Right ventricle myocardium superior (tissue), 1 donor: Measurements from ENCODE around the gene BPGM. TPM values are rescaled to one million over a fixed set of nuclear protein-coding genes. Genes with fewer than 3 reads are reported as not detected.

ENCODE experiments used
- ATAC-seq: fragments of 200-7000 bp; cut with Tn5 transposase; one replicate; pipeline ENCODE4 v1.9.1; 2020; ENCODE audit warnings: mild to moderate bottlenecking; ENCODE audit not compliant: poor library complexity
- DNase-seq: peaks from one replicate; pipeline ENCODE4 v3.0.0-alpha.2; 2020
- intact Hi-C: fragments of 100-400 bp; cut with DNase I; formaldehyde crosslinking; loops from one replicate; pipeline ENCODE4 v1.11.2; 2022
- total RNA-seq: library from RNA; stranded (reverse); fragmentation: NEBNext Ultra II Directional; extraction: Animal tissue kit (Norgen Biotek cat#: 25700); gene quantifications from one replicate; pipeline ENCODE4 v1.2.1, GENCODE V29; 2021
- donor health status: DM: no; HTN: yes; CAD: no; lungs with severe emphysema.

The BPGM gene
- total RNA-seq, 1 donor from 2014 or later = 12.3 TPM

DNA sequence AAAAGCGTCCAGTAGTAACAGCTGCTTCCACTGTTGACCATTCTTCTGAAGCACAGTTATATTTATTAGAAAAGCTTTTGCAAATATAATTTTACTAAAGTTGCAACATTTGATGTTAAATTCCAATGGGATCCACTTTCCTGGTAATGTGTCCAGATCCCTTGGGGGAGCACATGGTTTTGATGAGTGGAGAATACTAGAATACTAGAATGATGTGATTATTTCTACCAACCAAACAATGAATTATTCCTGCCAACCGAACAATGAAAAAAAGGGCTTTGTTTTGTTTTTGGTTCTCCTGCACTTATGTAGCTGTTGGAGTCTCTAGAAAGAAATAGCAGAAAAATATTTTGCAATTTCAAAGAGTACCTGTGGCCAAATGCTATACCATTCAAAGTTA lies 59.1 kb downstream of the BPGM start:
- intact Hi-C loops = no loop called here
- DNase-seq (no peak), ATAC-seq (no peak)

DNA sequence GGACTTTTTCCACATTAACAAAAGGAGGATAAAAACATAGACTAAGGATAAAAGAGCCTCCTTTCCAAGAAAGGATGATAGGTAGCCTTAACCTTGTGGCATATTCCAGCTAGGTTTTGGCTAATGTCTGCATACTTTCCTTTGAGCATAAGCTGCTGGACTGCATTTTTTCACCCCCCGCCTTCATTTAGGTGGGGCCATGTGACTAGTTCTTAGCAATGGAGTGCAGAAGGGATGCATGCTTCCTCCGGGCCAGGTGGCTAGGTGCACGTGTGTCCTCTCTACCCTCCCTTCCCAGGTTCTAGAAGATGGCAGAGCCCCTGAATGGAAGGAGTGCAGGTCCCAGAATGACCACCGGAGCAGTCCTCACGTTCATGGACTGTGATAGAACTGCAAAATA lies 59.8 kb downstream of the BPGM start:
- intact Hi-C loops = no loop called here
- no peak for ATAC-seq

DNA sequence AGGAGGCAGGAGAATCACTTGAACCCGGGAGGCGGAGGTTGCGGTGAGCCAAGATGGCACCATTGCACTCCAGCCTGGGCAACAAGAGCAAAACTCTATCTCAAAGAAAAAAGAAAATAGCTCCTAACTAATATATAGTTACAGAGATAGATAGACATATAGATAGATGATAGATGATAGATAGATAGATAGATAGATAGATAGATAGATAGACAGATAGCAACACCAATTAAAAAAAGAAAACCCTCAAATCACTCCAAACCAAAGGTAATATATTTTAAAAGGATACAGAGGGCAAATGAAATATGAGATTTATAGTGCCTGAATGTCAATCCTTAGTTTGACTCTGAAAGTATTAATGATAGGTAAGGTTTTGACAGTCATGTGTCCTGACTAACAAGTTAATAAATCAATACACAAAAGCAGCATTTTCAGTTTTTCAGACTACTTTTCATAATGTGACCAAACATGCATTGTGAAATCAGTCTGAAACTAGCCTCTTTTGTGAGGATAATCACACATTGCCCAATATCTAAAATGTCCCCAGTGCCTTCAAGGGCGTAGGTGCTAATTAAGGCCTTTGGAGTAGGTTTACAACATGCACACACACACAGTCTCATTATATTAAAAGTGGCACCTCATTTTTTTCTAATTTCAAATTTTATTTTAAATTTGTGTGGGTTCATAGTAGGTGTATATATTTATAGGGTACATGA lies 61.2 kb downstream of the BPGM start:
- intact Hi-C loops = no loop called here
- ATAC-seq (peak; percentile 38), DNase-seq (no peak)

More for the DNA sequence above, 59.8 kb downstream of the BPGM start:
- DNase-seq = no peak

DNA sequence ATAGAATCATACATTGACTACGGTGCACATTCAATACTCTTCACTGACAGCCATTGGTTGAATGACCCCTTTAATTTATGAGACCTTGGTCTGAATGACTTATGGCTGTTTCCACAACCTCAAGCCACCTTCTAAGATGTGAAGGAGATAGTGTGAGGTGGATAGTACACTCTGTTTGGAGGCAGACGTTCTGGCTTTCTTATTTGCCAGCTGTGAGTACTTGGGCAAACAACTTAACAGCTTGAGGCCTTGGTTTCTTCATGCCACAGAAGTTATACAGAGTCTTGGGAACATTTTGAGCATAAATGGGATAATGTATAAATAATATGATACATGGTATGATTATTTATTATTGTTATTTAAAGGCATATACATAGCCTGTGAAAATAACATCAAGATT lies 62.0 kb downstream of the BPGM start:
- no peak for DNase-seq
- ATAC-seq = no peak
- intact Hi-C loops = no loop called here

DNA sequence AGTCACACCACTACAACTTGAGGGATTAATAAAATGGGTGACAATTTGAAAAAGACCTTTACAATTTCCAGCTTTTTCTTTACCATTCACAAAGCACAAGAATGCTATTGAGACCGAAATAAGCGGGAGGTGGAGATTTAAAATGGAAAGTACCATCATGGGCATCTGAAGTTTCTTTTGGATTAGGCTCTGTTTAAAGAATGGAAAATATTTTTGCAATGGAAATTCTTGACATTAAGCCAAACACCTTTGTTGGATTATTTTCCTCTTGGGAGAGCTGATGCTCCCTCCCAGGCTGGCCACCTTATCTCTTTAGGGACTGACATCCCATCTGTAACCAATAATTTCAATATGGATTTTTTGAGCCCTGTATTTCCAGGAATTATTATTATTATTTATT lies 62.5 kb downstream of the BPGM start:
- ATAC-seq = no peak
- intact Hi-C loops = no loop called here
- no peak for DNase-seq

DNA sequence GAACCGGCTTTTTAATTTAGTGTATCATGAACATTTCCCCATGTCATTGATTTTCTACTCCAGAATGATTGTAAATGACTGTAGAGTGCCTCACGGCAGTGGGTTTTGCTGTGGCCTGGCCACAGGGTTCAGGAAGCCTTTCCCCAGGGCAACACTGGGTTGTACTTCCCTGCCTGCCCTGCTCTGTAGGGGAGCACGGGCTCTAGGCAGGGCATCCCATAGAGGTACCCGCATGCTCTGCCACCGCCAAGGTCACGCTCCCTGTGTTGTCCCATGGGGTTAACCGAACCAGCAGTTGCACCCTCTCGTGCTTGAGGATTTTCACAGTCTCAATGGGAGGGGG lies 63.8 kb downstream of the BPGM start:
- DNase-seq (no peak), ATAC-seq (no peak)
- intact Hi-C loops = no loop called here

DNA sequence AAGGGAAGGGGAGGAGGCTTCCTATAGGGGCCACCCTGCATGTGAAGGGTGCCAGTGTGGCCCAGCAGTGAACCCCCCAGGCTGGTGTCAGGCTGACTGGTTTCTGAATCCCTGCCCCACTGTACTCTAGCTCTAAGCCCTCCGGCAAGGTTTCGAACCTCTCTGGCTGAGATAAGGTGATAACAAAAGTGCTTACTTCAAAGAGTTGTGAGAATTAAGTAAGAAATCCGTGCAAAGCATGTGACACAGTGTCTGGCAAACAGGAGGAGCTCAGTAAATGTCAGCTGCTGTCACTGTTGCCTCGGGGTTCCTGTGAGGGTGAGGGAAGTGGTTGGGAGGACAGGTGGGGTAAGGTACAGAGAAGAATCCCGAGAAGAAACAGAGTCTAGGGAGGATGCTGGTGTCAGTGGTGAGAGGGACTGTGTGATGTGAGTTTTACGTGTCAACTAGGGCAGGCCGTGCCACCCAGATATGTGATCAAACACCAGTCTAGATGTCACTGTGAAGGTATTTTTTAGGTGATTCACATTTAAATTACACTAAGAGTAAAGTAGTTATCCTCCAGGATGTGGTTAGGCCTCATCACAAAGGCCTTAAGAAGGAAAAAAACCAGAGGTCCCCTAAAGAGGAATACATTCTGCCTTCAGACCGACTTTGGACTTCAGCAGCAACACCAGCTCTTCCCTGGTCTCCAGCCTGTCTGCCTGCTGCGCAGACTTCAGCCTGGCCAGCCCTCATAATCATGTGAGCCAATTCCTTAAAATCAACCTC lies 64.4 kb downstream of the BPGM start:
- intact Hi-C loops = no loop called here
- ATAC-seq = peak; percentile 34
- DNase-seq = no peak

DNA sequence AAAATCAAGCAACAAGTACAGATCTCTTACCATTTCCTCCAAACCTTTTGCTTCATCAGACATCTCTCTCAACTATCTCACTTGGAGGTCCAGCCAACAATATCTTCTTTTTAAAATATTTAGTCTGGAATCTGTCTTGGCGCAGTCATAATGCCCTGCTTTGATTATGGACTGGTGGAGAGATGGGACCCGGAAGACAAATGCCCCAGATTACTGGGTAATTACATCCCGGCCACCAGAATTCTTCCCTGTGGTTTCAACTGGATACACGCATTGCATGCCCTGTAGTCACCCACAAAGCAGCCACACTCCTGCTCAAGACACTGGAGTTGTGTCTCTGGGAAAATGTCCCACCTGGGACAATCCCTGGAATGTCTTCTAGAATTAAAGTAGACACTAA lies 65.5 kb downstream of the BPGM start:
- ATAC-seq = no peak
- intact Hi-C loops = no loop called here
- no peak for DNase-seq

DNA sequence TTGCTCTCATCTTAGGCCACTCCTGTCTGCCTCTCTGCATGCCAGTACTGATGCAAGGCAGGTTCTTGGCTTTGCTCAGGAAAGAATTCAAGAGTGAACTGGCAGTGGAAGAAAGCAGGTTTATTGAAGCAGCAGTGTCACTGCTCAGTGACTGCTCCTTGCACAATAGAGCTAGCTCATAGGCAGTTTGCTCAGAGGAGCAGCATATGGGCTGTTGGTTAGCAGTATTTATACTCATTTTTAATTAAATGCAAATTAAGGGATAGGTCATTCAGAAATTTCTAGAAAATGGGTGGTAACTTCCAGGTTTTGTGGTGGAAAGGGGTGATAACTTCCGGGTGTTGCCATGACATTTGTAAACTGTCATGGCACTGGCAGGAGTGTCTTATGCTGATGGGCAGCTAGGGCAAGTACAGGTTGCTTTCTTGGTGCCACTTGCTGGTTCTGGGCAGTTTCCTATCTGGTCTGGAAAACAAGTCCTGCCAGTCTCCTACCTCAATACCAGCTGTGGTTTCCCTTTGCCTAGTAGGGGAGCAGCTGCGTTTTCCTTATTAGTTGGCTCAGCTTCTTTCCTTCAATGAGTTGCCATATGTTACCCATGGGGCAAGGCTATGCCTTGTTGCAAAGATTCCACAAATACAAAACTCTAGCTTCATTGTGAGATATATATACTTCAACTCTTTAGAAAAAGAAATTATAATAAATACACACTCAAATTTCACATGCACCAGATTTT lies 68.0 kb downstream of the BPGM start:
- DNase-seq (no peak), ATAC-seq (no peak)
- intact Hi-C loops = no loop called here

DNA sequence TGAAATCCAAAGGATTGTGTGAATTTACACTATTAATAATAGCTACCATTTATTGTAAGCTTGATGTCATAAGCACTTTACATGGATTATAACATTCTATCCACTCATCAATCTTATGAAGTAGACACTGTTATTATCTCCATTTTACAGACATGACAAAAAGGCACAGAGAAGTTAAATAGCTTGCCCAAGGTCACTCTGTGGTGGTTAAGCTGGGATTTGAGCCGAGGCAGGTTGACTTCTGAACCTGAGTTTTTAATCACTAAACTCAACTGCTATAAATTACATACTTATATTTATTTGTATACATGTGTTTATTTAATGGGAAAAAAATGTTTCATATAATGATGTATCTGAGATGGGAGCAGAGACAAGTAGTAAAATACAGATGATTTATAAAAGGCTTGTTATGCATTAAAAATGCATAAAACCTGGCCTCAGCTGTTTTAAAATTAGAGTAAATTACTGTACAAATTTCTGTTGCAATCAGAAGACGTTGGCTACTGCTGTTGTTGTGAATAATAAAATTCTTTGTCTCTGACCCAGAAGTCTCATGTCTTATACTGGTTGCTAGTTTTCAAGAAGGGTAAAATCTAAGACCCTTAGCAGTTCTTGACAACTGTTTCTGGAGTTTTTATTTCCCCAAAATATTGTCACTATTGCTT lies 71.7 kb downstream of the BPGM start:
- no peak for DNase-seq
- intact Hi-C loops = no loop called here
- no peak for ATAC-seq

DNA sequence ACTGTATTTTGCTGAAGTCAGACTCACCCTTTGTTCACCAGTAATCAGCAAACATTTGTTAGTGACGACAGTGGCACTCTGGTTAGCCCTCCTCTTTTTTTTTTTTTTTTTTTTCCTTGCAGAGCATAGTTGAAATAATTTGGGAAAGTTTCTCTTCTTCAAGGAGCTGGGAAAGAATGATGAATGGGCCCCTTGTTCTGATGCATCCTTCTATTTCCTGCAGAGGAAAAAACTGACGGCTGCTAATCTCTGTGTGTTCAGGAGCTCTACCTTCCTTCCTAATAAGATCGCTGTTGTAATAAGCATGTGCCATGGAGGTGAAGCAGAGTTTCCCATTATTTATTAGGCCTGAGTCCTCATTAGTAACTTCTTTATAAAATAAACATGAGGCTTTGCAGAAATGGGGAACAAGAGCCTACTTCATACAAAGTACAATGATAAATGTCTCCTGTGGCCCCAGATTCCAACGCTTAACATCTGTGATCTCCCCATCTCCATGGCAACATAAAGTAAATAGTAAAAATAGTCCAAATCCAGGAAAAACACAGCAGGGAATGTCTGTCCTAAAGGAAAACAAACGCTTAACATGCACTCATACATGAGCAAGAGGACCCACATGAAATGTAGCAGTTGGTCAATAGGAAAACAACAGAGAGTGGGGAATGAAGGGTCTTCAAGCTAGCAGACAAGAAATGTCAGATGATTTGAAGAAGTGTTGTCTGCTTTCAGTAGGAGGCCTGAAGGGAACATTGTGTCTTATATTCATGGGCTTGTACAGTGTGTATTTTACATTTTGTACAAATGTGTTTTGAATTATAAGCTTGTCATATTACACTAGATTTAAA lies 73.7 kb downstream of the BPGM start:
- DNase-seq (no peak), ATAC-seq (peak; percentile 48)
- intact Hi-C loops = no loop called here

DNA sequence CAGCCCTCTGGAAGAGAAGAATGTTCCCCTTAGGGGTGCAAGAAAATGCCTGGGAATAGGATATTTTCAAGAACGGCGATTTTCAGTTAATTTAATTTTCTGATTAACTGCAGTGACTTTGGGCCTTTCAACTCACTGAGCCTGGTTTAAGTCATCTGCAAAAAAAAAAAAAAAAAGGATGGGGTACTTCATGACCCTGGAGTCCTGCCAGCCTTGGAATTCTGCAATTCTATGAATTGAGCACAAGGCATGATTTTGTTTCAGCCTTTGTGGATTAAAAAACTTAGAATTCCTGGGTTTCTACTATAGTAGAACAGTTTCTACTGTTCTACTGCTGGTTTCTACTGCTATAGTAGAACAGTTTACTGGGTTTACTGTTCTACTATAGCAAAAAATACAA lies 74.5 kb downstream of the BPGM start:
- no peak for ATAC-seq
- intact Hi-C loops = no loop called here
- no peak for DNase-seq

DNA sequence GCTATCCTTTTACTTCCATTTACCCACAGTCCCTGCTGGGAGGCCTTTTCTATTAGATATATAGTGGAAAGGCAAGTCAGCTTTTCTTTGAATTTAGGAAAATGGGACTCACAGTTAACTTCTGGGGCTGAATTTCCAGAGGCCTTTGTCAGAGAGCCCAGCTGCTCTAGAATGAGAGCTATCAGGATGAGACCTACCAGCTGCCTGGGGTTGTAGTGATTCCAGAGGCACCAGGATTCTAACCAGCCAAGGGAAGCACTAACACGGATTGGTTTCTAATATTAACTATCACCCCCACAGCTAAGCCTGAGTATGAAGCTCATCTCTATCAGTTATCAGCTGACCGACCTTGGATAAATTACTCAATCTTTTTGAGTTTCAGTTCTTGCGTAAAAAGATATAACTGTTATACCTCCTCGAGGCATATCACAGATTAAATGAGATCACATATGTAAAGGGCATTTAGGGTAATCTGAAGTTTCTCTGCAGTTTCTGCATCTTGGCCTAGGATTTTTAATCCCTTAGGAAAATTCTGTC lies 76.2 kb downstream of the BPGM start:
- intact Hi-C loops = no loop called here
- ATAC-seq (peak; percentile 17), DNase-seq (no peak)

DNA sequence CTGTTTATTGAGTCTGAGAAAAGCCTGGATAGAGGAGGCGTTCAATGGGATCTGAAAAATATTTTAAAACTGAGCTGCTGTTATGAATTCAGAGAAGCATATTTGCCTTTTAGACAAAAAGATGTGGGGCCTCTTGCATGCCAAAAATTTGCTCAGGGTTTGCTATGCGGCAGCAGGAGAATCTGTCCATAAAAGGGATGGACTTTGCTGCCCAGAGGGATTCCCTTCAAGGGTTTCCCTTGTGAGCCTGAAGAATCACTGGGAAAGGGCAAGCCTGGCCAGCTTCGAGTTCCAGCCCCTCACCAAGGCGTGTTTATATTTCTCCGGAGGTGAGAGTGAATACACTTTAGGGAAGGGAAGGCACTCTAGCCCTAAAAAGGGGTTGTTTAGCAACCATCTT lies 77.2 kb downstream of the BPGM start:
- intact Hi-C loops = no loop called here
- no peak for DNase-seq
- ATAC-seq = peak; percentile 14

DNA sequence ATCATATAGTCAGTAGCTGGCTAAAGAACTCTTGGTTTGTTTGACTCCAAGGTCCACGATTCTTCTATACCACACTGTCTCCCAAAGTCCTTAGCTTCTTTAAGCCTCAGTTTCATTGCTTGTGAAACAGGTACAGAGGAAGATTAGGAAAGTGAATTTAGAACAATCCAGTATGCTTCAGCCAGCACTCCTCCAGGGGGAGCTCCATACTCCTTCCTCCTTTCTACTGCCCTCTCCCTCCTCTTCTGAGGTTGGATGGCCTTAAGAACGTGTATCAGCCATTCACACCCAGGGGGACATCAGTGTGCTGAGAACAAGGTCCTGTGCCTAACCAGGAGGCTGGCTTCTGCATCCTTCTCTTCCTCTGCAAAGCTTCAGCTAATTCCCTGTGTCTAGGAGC lies 78.0 kb downstream of the BPGM start:
- DNase-seq (no peak), ATAC-seq (peak; percentile 29)
- intact Hi-C loops = no loop called here

DNA sequence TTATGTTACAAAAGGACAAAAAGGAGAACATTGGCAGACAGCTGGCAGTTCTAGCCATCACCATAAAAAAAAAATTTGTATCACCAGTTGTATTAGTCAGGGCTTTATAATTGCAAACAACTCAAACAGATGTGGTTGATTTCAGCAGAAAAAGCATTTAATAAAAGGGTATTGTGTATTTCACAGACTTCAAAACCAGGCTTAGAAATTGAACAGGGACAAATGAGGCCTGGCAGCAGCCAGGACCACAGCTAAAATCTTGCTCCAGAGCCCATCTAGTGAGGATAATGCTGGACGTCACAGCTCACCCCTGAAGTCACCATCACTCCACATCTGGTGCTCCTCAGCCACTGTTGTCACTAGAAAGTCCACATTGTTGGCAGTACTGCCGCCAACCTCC lies 79.9 kb downstream of the BPGM start:
- DNase-seq (no peak), ATAC-seq (no peak)
- intact Hi-C loops = no loop called here

DNA sequence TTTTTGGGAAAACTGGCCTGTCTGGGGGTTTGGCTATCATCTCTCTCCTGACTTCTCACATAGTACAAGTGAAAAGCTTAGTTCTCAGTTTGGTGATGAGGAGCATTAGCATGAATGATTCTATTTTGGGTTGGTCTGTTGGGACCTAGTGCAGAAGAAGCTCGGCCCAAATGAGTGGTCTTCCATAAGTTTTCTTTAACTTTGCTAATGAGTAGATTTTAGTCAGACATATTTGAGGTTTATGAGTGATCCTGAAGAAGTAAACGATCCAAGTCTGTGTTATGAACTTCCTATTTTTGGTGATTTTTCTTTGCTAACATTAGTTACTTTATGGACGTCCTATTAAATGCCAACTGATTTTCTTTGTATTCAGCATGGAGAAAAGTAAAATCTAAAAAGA lies 81.1 kb downstream of the BPGM start:
- intact Hi-C loops = no loop called here
- DNase-seq (no peak), ATAC-seq (no peak)
